PC-3 (cell line): Measurements from ENCODE around the gene ELMO2. TPM values are rescaled to one million over a fixed set of nuclear protein-coding genes. Genes with fewer than 3 reads are reported as not detected.

Experiments used
- ATAC-seq: fragments of 200-7000 bp; cut with Tn5 transposase; 2 replicates; pipeline ENCODE4 v1.9.1; 2020; ENCODE audit warnings: mild to moderate bottlenecking, moderate library complexity
- BruUV-seq: library from RNA; stranded (reverse); fragments of 400-500 nt; replicated peaks from 2 replicates; lab custom pipeline; 2021; lab: Mats Ljungman, UMichigan
- CTCF ChIA-PET: fragments of 300-600 bp; sonication (Branson Sonifier 250); formaldehyde crosslinking; loops from one replicate; lab custom pipeline; 2022; ENCODE audit warnings: antibody characterized with exemption; lab: Charles Lee
- POLR2A ChIA-PET: fragments of 300-600 bp; sonication (Branson Sonifier 250); formaldehyde crosslinking; loops from one replicate; lab custom pipeline; 2022; ENCODE audit warnings: antibody characterized with exemption; ENCODE audit not compliant: unreplicated experiment; lab: Charles Lee
- DNase-seq: peaks from one replicate; pipeline ENCODE4 v3.0.0-alpha.2; 2015
- H2AFZ ChIP-seq: fragments of 300-600 bp; sonication (generic); 2 replicates; pipeline ENCODE4 v1.6.0; 2016; ENCODE audit warnings: antibody characterized with exemption, low read length
- H3F3A ChIP-seq: fragments of 300-600 bp; sonication (generic); one replicate; pipeline ENCODE4 v1.6.0; 2017; ENCODE audit warnings: antibody characterized with exemption, low read length, control low read depth, mild to moderate bottlenecking; ENCODE audit not compliant: unreplicated experiment
- H3K27ac ChIP-seq: fragments of 300-600 bp; sonication (generic); 2 replicates; pipeline ENCODE4 v1.5.1; 2016; ENCODE audit warnings: mild to moderate bottlenecking, low read length
- H3K27me3 ChIP-seq: fragments of 300-600 bp; sonication (generic); 2 replicates; pipeline ENCODE4 v1.6.1; 2016; ENCODE audit warnings: low read length, mixed read lengths
- H3K36me3 ChIP-seq: fragments of 300-600 bp; sonication (generic); 2 replicates; pipeline ENCODE4 v1.6.1; 2016; ENCODE audit warnings: low read depth, mixed run types, low read length, mixed read lengths
- H3K4me1 ChIP-seq: fragments of 300-600 bp; sonication (generic); 2 replicates; pipeline ENCODE4 v1.5.1; 2016; ENCODE audit warnings: low read length; ENCODE audit not compliant: insufficient read depth
- H3K4me2 ChIP-seq: fragments of 300-600 bp; sonication (generic); 2 replicates; pipeline ENCODE4 v1.6.0; 2016; ENCODE audit warnings: low read length
- H3K4me3 ChIP-seq: fragments of 300-600 bp; sonication (generic); 2 replicates; pipeline ENCODE4 v1.5.1; 2016; ENCODE audit warnings: mild to moderate bottlenecking, low read length, mixed read lengths
- H3K79me2 ChIP-seq: fragments of 300-600 bp; sonication (generic); 2 replicates; pipeline ENCODE4 v1.6.1; 2017; ENCODE audit warnings: low read length, mixed read lengths
- H3K9ac ChIP-seq: fragments of 300-600 bp; sonication (generic); 2 replicates; pipeline ENCODE4 v1.6.0; 2016; ENCODE audit warnings: mild to moderate bottlenecking, low read length
- H3K9me2 ChIP-seq: fragments of 300-600 bp; sonication (generic); replicated peaks from 2 replicates; pipeline ENCODE4 v1.6.1; 2016; ENCODE audit warnings: mixed run types, low read length, mixed read lengths
- H3K9me3 ChIP-seq: fragments of 300-600 bp; sonication (generic); 2 replicates; pipeline ENCODE4 v1.6.1; 2016; ENCODE audit warnings: low read length, mixed read lengths
- H4K20me1 ChIP-seq: fragments of 300-600 bp; sonication (generic); 2 replicates; pipeline ENCODE4 v1.6.1; 2016; ENCODE audit warnings: low read length, mixed read lengths
- EZH2 ChIP-seq: fragments of 300-600 bp; sonication (generic); IDR thresholded peaks from one replicate; pipeline ENCODE4 v1.6.1; 2017; ENCODE audit warnings: antibody characterized with exemption, mild to moderate bottlenecking, low read length; ENCODE audit not compliant: unreplicated experiment
- EZH2phosphoT487 ChIP-seq: fragments of 300-600 bp; sonication (generic); IDR thresholded peaks from 2 replicates; pipeline ENCODE4 v1.6.1; 2018; ENCODE audit warnings: mild to moderate bottlenecking, antibody characterized with exemption, low read length, borderline replicate concordance
- intact Hi-C: fragments of 100-400 bp; cut with micrococcal nuclease; formaldehyde crosslinking; loops from 2 replicates; pipeline ENCODE4 v1.9.0; 2023
- total RNA-seq: library from RNA; depleted of rRNA; stranded (reverse); fragments of >200 nt; gene quantifications from 2 replicates; pipeline ENCODE4 v1.2.3, GENCODE V29; 2014; rRNA removed
- TF ChIP-seq, protein P1 (sequence below): fragments of 300-600 bp; sonication (generic); conservative IDR thresholded peaks from 2 replicates; pipeline ENCODE4 v1.5.1; 2017; ENCODE audit warnings: antibody characterized with exemption, low read depth, mild to moderate bottlenecking, low read length

The ELMO2 gene
- total RNA-seq, 1 experiment from 2014 or later, result 29.0 TPM

- DNase-seq (no peak), ATAC-seq (no peak)
- no peak overlapping the region for H3K9ac ChIP-seq
- H3K79me2 ChIP-seq, result no peaks in the 10 kb centered on the region
- H3F3A ChIP-seq, result no peaks in the 10 kb centered on the region
- ChIA-PET CTCF (no interaction called here), POLR2A (no interaction called here)
- TF ChIP-seq EZH2 (no peak), EZH2phosphoT487 (no peak)
- TF ChIP-seq, protein P1, sequence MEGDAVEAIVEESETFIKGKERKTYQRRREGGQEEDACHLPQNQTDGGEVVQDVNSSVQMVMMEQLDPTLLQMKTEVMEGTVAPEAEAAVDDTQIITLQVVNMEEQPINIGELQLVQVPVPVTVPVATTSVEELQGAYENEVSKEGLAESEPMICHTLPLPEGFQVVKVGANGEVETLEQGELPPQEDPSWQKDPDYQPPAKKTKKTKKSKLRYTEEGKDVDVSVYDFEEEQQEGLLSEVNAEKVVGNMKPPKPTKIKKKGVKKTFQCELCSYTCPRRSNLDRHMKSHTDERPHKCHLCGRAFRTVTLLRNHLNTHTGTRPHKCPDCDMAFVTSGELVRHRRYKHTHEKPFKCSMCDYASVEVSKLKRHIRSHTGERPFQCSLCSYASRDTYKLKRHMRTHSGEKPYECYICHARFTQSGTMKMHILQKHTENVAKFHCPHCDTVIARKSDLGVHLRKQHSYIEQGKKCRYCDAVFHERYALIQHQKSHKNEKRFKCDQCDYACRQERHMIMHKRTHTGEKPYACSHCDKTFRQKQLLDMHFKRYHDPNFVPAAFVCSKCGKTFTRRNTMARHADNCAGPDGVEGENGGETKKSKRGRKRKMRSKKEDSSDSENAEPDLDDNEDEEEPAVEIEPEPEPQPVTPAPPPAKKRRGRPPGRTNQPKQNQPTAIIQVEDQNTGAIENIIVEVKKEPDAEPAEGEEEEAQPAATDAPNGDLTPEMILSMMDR, result no peak
- intact Hi-C loops, result no loop called here
- H3K36me3 ChIP-seq, result no peaks in the 10 kb centered on the region
- H3K4me3 ChIP-seq, result no peak overlapping the region
- no peak overlapping the region for H3K27ac ChIP-seq
- BruUV-seq, result no TSS peak
- peaks cover 36% of the 10 kb centered on the region for H3K27me3 ChIP-seq
- 0 out of 2 replicates have a peak, but pooled peaks cover 4% of the 10 kb centered on the region for H4K20me1 ChIP-seq
- H3K4me2 ChIP-seq, result no peak overlapping the region
- H3K9me2 ChIP-seq, result no peaks in the 10 kb centered on the region
- no peaks in the 10 kb centered on the region for H3K4me1 ChIP-seq
- no peak overlapping the region for H2AFZ ChIP-seq
- no peaks in the 10 kb centered on the region for H3K9me3 ChIP-seq
Measured at GRCh38 chr20:46317685-46318177, 88.7 kb downstream of the ELMO2 start.

- H3F3A ChIP-seq, result no peaks in the 10 kb centered on the region
- H4K20me1 ChIP-seq, result 0 out of 2 replicates have a peak, but pooled peaks cover 4% of the 10 kb centered on the region
- TF ChIP-seq EZH2 (no peak), EZH2phosphoT487 (no peak)
- TF ChIP-seq, protein P1, result no peak
- ATAC-seq (no peak), DNase-seq (no peak)
- no peak overlapping the region for H3K4me2 ChIP-seq
- H3K79me2 ChIP-seq, result no peaks in the 10 kb centered on the region
- no peak overlapping the region for H3K4me3 ChIP-seq
- H3K27me3 ChIP-seq, result peaks cover 42% of the 10 kb centered on the region
- BruUV-seq, result no TSS peak
- ChIA-PET CTCF (no interaction called here), POLR2A (no interaction called here)
- no peak overlapping the region for H3K27ac ChIP-seq
- no peaks in the 10 kb centered on the region for H3K4me1 ChIP-seq
- H3K9me3 ChIP-seq, result no peaks in the 10 kb centered on the region
- no peak overlapping the region for H3K9ac ChIP-seq
- H3K9me2 ChIP-seq, result no peaks in the 10 kb centered on the region
- intact Hi-C loops, result no loop called here
- no peak overlapping the region for H2AFZ ChIP-seq
- no peaks in the 10 kb centered on the region for H3K36me3 ChIP-seq
Measured at GRCh38 chr20:46316984-46317684, 89.3 kb downstream of the ELMO2 start.

Other genes with a start within 250 kb of the ELMO2 start
- not detected in 2 replicates for gene CDH22, start 98.1 kb downstream of the ELMO2 start, total RNA-seq
- 0.52 and 0.58 TPM in 2 replicates for gene ZNF334, start 106.9 kb upstream of the ELMO2 start, total RNA-seq
- gene OCSTAMP, start 144.0 kb upstream of the ELMO2 start, total RNA-seq, result not detected in 2 replicates
- gene SLC13A3, start 244.8 kb upstream of the ELMO2 start, total RNA-seq, result not detected in 2 replicates